GM15510 (cell line): ENCODE results near the gene DOCK1.

Experiments
- POLR2A ChIP-seq: IDR thresholded peaks from 3 replicates; pipeline ENCODE4 v1.6.1; 2011; ENCODE audit warnings: borderline replicate concordance; ENCODE audit not compliant: insufficient read length; ENCODE audit errors: extremely low read depth

DOCK1 gene

DNA sequence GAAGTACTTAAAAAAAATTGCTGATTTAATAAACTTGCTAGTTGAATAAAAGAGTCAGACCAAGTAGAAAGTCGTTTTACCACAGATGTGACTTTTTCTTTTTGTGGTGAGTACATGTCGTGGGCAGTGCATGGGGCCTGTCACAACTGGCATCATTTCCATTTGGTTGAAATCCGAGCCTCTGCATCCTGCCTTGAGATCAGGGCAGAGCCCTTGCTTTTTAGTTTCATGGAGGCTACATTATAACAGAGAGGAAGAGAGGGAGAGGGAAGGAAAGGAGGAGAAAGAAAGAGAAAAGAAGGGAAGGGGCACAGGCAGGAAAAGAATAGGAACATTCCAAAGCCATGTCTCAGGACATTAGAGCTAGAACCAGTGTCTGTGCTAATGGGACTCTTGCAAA, 311.6 kb downstream of the DOCK1 start:
- no peak for TF ChIP-seq POLR2A

DNA sequence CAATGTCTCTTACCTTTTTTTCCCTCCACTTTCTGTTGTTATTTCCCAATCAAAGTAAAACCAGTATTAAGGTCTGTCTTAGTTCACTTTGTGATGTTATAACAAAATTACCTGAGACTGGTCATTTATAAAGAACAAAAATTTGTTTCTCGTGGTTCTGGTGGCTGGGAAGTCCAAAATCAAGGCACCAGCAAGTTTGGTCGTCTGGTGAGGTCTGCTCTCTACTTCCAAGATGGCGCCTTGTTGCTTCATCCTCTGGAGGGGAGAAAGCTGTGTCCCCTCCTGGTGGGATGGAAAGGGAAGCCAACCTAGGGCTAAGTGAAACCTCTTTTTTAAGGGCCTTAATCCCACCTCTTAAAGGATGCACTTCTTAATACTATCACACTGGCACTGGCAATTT, 313.4 kb downstream of the DOCK1 start:
- no peak for TF ChIP-seq POLR2A

DNA sequence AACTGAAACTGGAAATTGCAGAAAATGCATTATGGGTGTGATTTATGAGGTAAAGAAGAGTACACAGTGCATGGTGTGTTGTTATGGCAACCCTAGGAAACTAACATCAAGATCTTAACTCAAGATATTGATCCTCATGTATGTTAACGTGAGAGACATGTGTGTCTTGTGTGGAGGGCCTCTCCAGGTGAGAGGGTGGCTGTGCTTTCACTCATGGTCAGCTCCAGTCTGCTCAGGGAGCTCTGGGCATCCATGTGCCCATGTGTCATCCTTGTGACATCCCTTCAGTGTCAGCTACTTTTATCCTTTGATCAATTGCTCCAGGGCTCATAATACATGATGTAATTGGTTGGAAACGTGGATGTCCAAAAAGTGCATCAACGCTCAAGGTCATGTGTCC, 316.1 kb downstream of the DOCK1 start:
- TF ChIP-seq POLR2A: no peak

DNA sequence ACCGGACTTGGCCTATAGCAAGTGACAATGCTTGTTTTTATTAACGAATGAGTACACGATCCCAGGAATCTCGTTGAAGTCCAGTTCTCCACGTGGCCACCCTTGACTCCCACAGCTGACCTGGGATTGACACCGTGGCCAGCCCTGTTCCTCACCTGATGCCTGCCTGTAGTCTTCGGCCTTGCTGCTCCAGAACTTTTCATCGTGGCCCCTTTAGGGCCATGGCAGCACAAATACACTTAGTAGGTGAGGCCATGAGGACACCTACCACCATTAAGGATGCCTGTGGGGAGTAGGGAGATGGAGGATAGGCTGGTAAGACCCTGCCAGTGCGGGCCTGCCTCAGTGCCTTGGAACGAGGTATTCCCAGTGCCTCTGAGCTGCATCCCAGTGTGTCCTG, 321.8 kb downstream of the DOCK1 start:
- TF ChIP-seq POLR2A: no peak

DNA sequence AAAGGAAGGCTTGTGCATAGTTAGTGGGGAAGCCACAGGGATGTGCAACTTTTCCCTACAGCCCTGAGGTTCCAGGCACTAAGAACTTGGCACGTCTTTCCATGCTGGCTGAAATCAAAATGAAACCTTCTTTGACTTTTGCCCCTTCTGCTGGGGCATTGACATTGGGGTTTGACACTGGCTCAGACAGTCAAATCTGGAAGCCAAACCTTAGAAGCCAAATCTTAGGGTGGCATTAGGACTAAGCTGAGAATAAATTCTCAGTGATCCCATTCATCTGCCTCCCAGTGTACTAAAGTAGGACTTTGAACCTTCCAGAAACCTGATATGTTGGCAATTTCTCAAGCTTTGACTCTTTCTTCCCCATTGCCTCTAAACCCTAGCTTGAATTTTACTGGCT, 322.4 kb downstream of the DOCK1 start:
- no peak for TF ChIP-seq POLR2A

DNA sequence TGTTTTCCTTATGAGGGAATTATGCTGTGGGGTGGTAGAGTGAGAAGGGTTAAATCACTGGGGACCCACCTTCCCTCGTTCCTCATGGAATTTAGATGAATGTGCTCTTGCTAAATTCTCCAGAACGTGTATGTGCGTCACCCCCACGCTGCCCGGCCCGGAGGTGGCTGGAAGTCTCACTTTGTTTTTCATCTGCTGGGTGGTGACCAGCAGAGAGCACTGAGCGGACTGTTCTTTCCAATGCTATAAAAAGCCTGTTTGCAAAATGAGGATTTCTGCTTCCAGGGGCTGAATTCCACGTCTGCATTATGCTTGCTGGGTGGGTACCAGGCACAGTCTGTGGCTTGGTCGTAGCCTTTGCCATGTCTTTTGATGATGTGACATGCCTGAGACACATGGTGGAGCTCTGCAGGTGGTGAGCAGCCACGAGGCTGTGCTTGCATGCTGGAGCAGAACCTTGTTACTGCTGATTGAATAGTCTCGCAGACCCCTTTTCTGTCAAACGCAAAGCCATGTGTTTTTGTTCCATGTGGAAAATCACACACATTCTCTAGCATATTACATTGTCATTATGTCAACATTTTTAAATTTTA, 323.1 kb downstream of the DOCK1 start:
- no peak for TF ChIP-seq POLR2A

DNA sequence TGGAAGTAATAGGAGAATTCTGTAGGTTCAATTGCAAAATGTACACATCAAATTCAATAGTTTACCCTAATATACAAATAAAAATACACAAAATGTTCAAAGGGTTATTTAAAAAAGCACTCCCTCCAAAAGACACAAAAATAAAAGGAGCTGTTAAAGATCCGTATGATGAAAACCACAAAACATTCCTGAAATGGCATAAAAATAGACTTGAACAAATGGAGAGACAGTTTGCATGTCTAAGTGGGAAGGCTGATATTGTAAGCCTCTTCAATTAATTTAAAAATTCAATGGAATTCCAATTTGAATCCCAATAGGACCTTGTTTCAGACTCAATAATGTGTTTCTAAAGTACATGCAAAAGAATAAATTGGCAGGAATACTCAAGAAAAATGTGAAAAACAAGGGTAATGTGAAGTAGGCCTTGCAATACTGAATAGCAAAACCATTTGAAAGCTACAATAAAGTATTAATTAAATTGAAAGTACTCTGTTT, 329.1 kb downstream of the DOCK1 start:
- no peak for TF ChIP-seq POLR2A

DNA sequence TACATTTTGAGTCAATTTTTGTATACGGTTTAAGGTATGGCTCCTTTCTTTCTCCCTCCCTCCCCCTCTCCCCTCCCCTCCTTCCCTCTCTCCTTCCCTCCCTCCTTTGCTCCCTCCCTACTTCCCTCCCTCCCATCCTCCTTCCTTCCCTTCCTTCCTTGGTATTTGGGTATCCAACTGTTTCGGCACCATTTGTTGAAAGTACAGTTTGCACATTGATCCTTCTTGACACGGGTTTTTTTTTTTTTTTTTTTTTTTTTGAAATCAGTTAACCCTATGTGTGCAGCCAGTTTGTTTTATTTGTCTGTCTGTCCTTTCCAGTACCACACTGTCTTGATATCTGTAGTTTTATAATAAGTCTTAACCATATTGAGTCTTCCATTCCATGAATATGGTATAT, 331.0 kb downstream of the DOCK1 start:
- TF ChIP-seq POLR2A: no peak

DNA sequence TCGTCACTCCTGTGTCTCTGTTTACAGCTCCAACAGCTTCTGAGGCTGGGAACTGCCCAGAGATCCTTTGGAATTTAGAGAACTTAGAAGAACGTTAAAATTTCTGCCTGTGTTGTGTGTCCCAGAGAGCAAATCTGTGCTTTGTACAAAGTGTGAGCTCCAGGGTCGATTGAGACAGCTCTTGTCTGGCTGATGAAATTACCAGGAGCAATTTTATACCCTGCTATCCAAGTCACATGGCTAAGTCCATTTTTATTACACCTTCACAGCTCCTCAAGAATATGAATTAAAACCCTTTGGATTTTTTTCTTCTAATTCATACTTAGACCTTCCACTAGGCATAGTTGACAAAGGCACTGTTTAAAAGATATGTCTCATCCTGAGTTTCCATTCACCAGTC, 337.7 kb downstream of the DOCK1 start:
- no peak for TF ChIP-seq POLR2A

DNA sequence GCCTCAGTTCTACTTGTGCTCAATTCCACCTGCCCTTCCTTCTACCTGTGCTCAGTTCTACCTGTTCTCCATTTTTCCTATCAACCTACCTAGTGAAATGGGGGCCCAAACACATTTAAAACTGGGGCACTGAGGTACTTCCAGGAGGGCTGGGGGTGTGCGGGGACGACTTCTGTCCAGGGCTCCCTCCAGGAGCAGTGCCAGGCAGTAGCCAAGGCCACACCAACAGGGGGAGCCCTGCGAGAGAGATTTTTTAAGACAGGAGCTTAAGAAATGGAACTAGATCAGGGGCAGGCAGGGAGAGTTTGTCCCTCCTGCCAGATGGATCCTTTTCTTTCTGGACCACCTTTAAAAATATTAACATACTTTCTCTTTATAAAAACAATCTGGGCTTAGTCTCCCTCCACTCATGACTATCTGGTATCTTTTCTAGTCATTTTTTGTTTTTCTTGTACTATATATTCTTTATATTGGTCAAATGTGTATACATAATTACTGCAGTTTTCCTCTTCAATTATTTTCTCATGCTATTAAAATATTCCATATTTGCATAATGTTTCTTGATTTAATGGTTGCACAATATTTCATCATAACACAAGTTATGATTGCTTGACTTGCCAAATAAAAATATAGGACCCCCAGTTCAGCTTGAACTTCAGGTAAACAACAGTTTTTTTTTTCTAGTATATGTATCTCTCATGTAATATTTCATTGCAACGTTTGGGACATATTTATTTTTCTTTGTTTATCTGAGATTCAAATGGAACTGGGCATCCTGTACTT, 338.5 kb downstream of the DOCK1 start:
- TF ChIP-seq POLR2A: no peak

DNA sequence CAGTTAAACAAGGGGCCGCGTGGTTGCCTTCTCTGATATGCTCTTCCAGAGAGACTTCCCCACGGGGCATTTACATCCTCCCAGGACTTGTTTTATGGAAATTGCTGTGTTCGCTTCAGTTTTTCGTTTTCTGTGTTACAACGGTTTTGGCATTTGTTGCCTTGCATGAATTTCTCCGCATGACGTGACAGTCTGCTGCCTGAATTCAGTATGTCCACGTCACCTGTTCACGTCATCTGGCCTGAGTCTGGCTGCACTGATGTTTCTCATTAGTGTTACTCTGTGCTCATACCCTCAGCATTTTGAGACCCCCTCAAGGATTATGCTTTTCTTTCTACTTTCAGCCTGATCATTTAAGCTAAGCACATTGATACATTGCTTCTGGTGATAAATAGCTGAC, 340.2 kb downstream of the DOCK1 start:
- no peak for TF ChIP-seq POLR2A

DNA sequence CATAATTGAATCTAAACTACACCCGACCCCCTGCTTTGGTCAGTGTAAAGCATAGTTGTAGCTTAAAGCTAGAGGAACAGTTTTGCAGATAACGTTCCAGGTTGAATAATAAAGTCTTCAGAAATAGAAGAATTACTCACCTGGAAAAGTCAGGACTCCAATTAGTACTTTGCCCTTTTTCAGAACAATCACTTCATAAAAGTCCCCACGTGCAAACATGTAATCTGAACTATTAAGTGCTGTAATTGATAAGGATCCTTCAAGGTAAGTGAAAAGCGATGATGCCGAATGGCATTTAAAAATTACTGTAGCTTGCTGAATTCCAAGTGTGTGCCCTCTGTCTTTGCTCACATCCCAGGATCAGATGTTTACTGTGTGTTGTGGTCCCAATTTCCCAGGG, 344.8 kb downstream of the DOCK1 start:
- no peak for TF ChIP-seq POLR2A

DNA sequence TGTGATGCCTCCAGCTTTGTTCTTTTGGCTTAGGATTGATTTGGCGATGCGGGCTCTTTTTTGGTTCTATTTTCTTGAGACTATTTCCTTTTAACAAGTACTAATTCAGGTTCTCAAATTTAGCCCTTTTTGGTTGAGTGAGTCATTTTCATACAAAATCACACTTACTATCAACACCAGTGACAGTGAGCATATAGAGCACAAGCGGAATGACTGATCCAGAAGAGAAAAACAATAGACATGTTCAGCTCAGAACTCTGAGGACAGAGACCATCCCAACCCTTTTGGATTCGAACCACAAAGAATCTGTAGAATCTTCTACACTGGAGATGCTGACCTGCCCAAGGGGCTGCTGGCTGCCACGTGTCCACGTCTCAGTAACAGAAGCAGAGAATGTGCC, 347.6 kb downstream of the DOCK1 start:
- no peak for TF ChIP-seq POLR2A

DNA sequence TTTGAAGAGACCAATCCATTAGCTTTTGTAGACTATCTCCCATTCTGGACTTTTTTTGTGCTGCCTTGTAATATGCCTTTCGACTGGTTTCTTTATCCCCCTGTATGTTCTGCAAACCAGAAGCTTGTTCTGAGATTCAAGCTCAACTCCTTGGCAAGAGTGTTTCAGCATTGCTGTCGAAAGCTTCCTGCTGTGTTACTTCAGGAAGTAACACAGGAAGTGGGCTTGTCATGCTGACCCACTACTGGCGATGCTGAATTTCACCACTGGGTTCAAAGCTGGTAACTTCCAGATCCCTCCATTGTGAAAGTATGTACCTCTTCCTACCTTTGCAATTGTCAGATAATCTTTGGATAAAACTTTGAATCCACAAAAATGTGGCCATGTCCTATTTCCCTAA, 349.0 kb downstream of the DOCK1 start:
- TF ChIP-seq POLR2A: no peak

DNA sequence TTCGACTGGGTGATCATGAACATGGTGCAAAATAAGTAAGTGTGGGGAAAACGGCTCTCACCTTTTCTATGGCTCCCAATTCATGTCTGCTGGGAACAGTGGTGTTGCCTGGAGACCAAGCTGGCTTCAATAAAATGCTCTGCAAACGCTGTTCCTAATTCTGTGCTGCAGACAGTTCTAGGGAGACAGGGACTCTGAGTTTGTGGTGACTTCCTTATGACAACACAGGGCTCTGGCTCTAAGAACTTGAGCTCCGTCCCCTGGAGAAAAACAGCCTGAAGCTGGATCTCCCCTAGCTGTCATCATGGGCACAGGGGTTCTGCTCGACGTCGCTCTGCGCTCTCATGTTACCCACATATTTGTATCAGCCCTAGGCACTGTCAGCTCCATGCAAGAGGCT, 352.2 kb downstream of the DOCK1 start:
- TF ChIP-seq POLR2A: no peak

DNA sequence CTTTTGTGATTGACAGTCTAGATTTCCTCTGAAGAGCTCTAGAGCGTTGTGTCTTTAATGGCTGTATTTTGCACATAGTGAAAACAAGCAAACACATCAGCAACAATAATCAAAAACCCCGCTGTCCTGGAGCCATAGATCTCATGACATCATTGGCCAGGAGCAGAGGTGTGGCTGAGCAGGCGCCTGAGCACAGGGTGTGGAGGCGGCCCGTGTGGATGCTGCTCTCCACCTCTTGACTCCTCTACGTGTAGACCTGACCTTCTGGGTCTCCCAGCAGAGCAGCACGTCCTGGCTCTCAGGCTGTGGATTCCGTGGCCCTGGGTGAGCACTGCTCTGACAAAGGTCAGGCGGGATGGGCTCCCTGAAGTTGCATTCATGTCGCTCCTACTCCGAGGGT, 354.1 kb downstream of the DOCK1 start:
- TF ChIP-seq POLR2A: no peak

DNA sequence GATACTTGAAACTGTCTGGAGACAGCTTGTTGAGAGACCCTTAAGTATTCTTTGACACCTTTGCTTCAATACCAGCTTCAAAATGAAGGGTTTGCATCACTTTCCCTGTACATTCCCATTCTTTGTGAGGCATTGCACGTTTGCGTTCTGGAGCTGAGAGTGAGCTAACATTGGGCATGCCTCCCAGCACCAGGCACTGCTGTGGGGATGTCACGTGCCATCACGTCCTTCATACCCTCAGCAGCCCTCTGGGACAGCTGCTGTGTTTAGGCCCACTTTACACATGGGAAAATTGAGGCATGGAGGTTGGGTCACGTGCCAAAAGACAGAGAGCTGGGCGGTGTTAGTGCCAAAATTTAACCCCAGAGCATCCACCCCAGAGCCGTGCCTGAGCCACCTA, 357.4 kb downstream of the DOCK1 start:
- no peak for TF ChIP-seq POLR2A

DNA sequence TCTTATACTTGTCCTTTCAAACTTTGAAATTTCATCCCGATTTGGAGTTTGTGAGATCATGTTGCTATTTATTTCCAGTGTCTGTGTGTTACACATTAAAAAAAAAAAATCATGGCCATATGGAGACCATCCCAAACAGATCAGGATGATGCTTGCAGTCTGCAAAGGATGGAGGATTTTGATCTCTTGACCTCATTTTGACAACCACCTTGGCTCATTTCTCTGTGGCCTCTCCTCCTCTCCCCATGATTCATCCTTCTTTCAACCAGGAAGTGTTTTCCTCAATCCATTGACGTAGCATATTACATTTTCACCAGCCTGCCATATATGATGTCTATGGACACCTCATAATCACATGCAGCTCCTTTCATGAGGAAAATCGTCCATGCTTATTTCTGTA, 360.1 kb downstream of the DOCK1 start:
- TF ChIP-seq POLR2A: no peak

DNA sequence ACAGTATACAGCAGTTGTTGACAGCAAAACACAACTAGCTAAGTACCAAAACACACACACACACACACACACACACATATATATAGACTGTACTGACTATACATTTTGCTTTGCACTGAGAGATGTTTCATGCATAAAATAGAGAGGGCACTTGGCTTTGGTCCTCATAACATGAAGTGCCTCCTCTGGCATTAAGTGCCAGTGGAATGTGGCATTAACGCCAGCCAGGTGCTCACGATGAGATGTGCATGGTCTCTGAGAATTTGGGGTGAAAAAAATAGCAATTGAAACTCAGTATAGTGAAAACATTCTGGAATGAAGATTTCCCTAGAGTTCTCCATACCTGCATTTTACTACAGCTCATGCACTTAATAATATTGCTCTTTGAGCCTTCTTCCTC, 361.2 kb downstream of the DOCK1 start:
- TF ChIP-seq POLR2A: no peak
